ENCODE data around the gene CFAP74. TPM values are rescaled to one million over a fixed set of nuclear protein-coding genes. Genes with fewer than 3 reads are reported as not detected.

The CFAP74 gene
- total RNA-seq, 1 experiment from 2014 or later, result 0.28 TPM

- Histone ChIP-seq H4K20me1 (ENCODE audit: control insufficient read depth, insufficient read depth, insufficient read length) (no peaks in the 10 kb centered on the region), H3K9ac (ENCODE audit: extremely low read depth, insufficient read length, low read length) (no peak overlapping the region), H2BK20ac (ENCODE audit: low read depth, low read length, poor library complexity, severe bottlenecking) (no peak overlapping the region), H2BK5ac (ENCODE audit: insufficient read length, low read length) (no peak overlapping the region), H3K23ac (ENCODE audit: insufficient read length, low read depth, low read length) (no peak overlapping the region), H3K4ac (ENCODE audit: low read depth, low read length) (no peak overlapping the region), H3K4me2 (ENCODE audit: insufficient read depth, insufficient read length, low read length) (no peak overlapping the region), H3K18ac (ENCODE audit: insufficient read length, low read depth, low read length) (no peak overlapping the region), H3K79me2 (ENCODE audit: insufficient read depth, low read length) (no peaks in the 10 kb centered on the region), H2BK15ac (ENCODE audit: low read depth, low read length) (no peak overlapping the region), H2AFZ (ENCODE audit: low read length) (no peak overlapping the region), H2AK5ac (ENCODE audit: insufficient read length, low read length) (no peak overlapping the region), H4K8ac (replicated peaks; ENCODE audit: insufficient read length, low read depth, low read length) (no peak overlapping the region), H3T11ph (ENCODE audit: low read length) (no peak overlapping the region), H3K56ac (ENCODE audit: insufficient read length, low read depth, low read length) (no peak overlapping the region), H3K9me3 (ENCODE audit: control insufficient read depth, low read depth, low read length) (no peaks in the 10 kb centered on the region), H3K79me1 (ENCODE audit: insufficient read depth, low read depth, low read length, poor library complexity, severe bottlenecking) (no peaks in the 10 kb centered on the region), H3K27me3 (ENCODE audit: insufficient read depth, low read length) (no peaks in the 10 kb centered on the region), H3K27ac (ENCODE audit: insufficient read length, low read depth, low read length) (no peak overlapping the region), H4K5ac (ENCODE audit: insufficient read length, low read depth, low read length) (no peak overlapping the region), H3K4me1 (ENCODE audit: insufficient read depth, low read length) (no peaks in the 10 kb centered on the region), H4K91ac (ENCODE audit: insufficient read length, low read depth, low read length) (no peak overlapping the region), H2BK12ac (ENCODE audit: insufficient read length, low read depth, low read length) (no peak overlapping the region), H3K14ac (ENCODE audit: insufficient read depth, low read length) (no peak overlapping the region; the same call in 1 of the 2 replicates), H3K23me2 (ENCODE audit: insufficient read length, low read depth, low read length, poor library complexity, severe bottlenecking) (peaks cover 3% of the 10 kb centered on the region), H2BK120ac (ENCODE audit: low read depth, low read length, poor library complexity, severe bottlenecking) (no peak overlapping the region)
- TF ChIP-seq CTCF (conservative IDR thresholded peaks at IDR 0.05), result no peak
- peak overlapping the region in 1 of 2 experiments; percentile 33; a peak in 2 of 5 replicates for H3K4me3 Mint-ChIP-seq
- peaks cover 10 to 27% of the 10 kb centered on the region in 2 experiments for H3K4me1 Mint-ChIP-seq
- H3K36me3 Mint-ChIP-seq (ENCODE audit: insufficient read depth in 1 of 3, low read depth in 3 of 3), result no peaks in the 10 kb centered on the region; a peak in 1 of 7 replicates
- peaks cover 16% of the 10 kb centered on the region for H3K27me3 Mint-ChIP-seq (ENCODE audit: low read depth)
- H3K27ac Mint-ChIP-seq, result no peak overlapping the region
- no CpG with 5 or more reads among the region's 4 CpGs for WGBS (ENCODE audit: extremely low coverage, insufficient read length, low lambda C conversion rate)
- no peak for DNase-seq
- peaks cover 0 to 3% of the 10 kb centered on the region in 2 experiments; a peak in 2 of 5 replicates for H3K9me3 Mint-ChIP-seq
These were observed 40.3 kb upstream of the CFAP74 start for GRCh38 chr1:2043886-2044285.
